ENCODE results near the gene PIK3R6. TPM values are rescaled to one million over a fixed set of nuclear protein-coding genes. Genes with fewer than 3 reads are reported as not detected.

Gene PIK3R6
- total and polyA plus RNA-seq, 7 experiments from 2014 or later = 0.06 to 11.3 (median 0.43) TPM

DNA sequence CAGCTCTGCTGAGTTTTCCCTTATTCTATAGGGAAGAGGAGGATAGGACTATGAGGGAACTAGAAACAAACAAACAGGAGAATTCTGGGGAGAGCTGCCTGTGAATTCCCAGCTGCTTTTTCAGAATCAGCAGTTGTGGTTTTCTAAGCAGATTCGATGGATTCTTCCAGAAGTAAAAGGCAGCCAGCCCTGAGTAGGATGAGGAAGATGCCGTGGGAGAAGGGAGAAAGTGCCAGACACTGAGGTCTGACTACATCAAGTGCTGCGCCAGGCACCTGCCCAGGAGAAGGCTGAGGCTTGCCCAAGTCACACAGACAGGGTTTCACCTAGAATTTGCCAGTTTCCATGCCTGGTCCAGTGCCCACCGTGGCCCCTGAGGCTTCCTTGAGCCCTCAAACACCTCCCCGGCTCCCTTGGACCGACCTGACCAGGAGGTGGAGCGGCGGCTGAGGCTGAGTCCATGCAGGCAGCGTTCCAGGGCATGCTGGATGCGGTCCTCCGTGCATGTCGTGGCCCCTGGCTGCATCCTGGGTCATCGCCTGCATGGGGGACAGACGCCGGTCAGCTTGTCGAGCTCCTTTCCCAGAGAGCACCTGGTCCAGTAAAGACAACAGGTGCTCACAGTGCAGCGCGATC lies 43.6 kb upstream of the PIK3R6 start:
- H3K36me3 Mint-ChIP-seq = peaks cover 12 to 43% (median 18%) of the 10 kb centered on the region in 5 donors
- H3K9me3 Mint-ChIP-seq = peaks cover 0 to 3% (median 0%) of the 10 kb centered on the region in 11 donors
- ChIA-PET CTCF (interaction anchor here (1.1 kb wide), 1 partner anchor 21 kb away, joined by 3 read pairs; no protein-coding TSS in a partner anchor), POLR2A (interaction anchor here (1.3 to 1.5 kb wide), 2 partner anchors 19 to 31 kb away, joined by 3 to 4 read pairs; no protein-coding TSS in a partner anchor)
- Histone ChIP-seq H3K4me1 (ENCODE audit: control insufficient read depth in 2 of 2, insufficient read depth in 2 of 2, low read length in 2 of 2) (no peaks in the 10 kb centered on the region), H3K9me3 (ENCODE audit: control insufficient read depth in 2 of 3, low read length in 3 of 3) (no peaks in the 10 kb centered on the region), H3K36me3 (ENCODE audit: control insufficient read depth in 2 of 3, insufficient read depth in 3 of 3, low read length in 3 of 3) (peaks cover 0 to 78% (median 22%) of the 10 kb centered on the region in 3 experiments), H3K4me3 (ENCODE audit: low read length) (no peak overlapping the region), H3K27ac (ENCODE audit: low read depth, low read length) (no peak overlapping the region), H3K27me3 (ENCODE audit: control insufficient read depth in 2 of 2, insufficient read depth in 2 of 2, low read length in 2 of 2) (no peaks in the 10 kb centered on the region)
- peak overlapping the region in 6 of 9 donors; percentile 16 to 62 (median 30) for H3K27ac Mint-ChIP-seq
- DNase-seq (no peak), ATAC-seq (no peak)
- intact Hi-C loops (cut with micrococcal nuclease) = no loop called here
- no peak overlapping the region for H3K4me3 Mint-ChIP-seq
- H3K27me3 Mint-ChIP-seq = no peaks in the 10 kb centered on the region
- H3K4me1 Mint-ChIP-seq = peaks cover 7 to 32% (median 15%) of the 10 kb centered on the region in 7 donors

DNA sequence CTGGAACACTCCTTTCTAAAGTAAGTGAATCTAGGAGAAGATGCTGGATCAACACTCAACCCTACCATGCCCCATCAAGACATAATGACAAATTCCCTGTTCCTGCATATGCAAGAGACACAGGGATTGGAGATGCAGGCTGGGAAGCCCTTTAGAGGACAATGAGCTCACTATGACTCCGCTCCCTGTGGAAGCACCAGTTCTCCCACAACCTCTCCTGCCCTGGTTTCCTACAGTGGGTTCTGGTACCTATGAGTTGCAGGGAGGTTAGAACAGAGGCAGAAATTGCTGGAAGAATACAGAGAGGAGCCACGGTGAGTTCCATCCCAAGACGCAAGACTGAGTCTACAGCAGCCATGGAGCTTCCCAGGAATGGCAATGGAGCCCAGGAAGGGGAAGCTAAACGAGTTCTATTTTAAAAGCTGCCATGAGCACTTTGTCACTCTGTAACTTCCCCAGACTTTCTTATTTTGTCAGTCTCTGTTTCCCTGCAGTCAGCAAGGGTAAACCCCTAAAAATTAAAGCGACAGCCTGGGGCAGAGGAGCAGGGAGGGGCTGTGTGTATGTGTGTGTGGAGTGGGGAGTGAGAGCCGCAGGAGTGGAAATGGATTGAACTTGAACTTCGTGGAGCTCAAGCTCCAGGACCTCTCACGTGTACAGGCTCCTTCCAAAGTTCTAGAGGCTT lies 42.3 kb upstream of the PIK3R6 start:
- Mint-ChIP-seq H3K36me3 (peaks cover 17 to 50% (median 27%) of the 10 kb centered on the region in 5 donors), H3K9me3 (peaks cover 0 to 3% (median 0%) of the 10 kb centered on the region in 11 donors), H3K27ac (peak overlapping the region in 1 of 9 donors; percentile 28), H3K4me1 (peaks cover 8 to 29% (median 15%) of the 10 kb centered on the region in 7 donors), H3K4me3 (no peak overlapping the region), H3K27me3 (no peaks in the 10 kb centered on the region)
- Histone ChIP-seq H3K27ac (ENCODE audit: low read depth, low read length) (no peak overlapping the region), H3K27me3 (ENCODE audit: control insufficient read depth in 2 of 2, insufficient read depth in 2 of 2, low read length in 2 of 2) (no peaks in the 10 kb centered on the region), H3K4me1 (ENCODE audit: control insufficient read depth in 2 of 2, insufficient read depth in 2 of 2, low read length in 2 of 2) (no peaks in the 10 kb centered on the region), H3K36me3 (ENCODE audit: control insufficient read depth in 2 of 3, insufficient read depth in 3 of 3, low read length in 3 of 3) (peaks cover 3 to 89% (median 31%) of the 10 kb centered on the region in 3 experiments), H3K4me3 (ENCODE audit: low read length) (no peak overlapping the region), H3K9me3 (ENCODE audit: control insufficient read depth in 2 of 3, low read length in 3 of 3) (no peaks in the 10 kb centered on the region)
- ATAC-seq (no peak), DNase-seq (no peak)
- intact Hi-C loops (cut with micrococcal nuclease) = no loop called here
- POLR2A ChIA-PET = interaction anchor here (0.6 to 1.5 kb wide), 3 partner anchors 8 to 32 kb away, joined by 3 to 4 read pairs (median 3); no protein-coding TSS in a partner anchor
- CTCF ChIA-PET = interaction anchor here (0.8 kb wide), 1 partner anchor 76 kb away, joined by 3 read pairs; no protein-coding TSS in a partner anchor

DNA sequence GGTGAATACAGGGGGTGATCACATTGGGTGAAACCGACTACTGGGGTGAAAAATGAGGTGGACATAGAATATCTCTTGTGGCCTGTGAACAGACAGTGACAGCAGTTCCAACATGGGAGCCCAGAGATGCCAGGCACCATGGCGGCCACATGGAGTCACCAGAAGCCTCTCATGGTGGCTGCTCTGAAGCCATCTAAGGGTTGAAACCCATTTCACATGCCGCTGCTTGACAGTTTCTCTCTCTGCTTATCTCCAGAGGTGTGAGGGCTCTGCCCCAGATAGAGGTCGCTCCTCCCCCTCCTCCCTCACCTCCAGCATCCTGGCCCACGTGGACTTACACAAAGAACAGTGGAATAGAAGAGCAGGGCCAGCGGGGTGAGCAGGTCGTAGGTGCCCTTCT lies 37.9 kb upstream of the PIK3R6 start:
- H3K36me3 Mint-ChIP-seq = peaks cover 15 to 56% (median 46%) of the 10 kb centered on the region in 5 donors
- ChIA-PET POLR2A (no interaction called here), CTCF (no interaction called here)
- DNase-seq (no peak), ATAC-seq (peak; percentile 44)
- Histone ChIP-seq H3K27me3 (ENCODE audit: control insufficient read depth in 2 of 2, insufficient read depth in 2 of 2, low read length in 2 of 2) (no peaks in the 10 kb centered on the region), H3K4me3 (ENCODE audit: low read length) (no peak overlapping the region), H3K4me1 (ENCODE audit: control insufficient read depth in 2 of 2, insufficient read depth in 2 of 2, low read length in 2 of 2) (peaks cover 4 to 16% of the 10 kb centered on the region in 2 donors), H3K36me3 (ENCODE audit: control insufficient read depth in 2 of 3, insufficient read depth in 3 of 3, low read length in 3 of 3) (peaks cover 14 to 61% (median 45%) of the 10 kb centered on the region in 3 experiments), H3K9me3 (ENCODE audit: control insufficient read depth in 2 of 3, low read length in 3 of 3) (no peaks in the 10 kb centered on the region), H3K27ac (ENCODE audit: low read depth, low read length) (no peak overlapping the region)
- intact Hi-C loops (cut with micrococcal nuclease) = no loop called here
- H3K27me3 Mint-ChIP-seq = no peaks in the 10 kb centered on the region
- no peak overlapping the region for H3K4me3 Mint-ChIP-seq
- no peaks in the 10 kb centered on the region for H3K9me3 Mint-ChIP-seq
- H3K4me1 Mint-ChIP-seq = peaks cover 13 to 36% (median 24%) of the 10 kb centered on the region in 7 donors
- peak overlapping the region in 6 of 9 donors; percentile 28 to 78 (median 52) for H3K27ac Mint-ChIP-seq

DNA sequence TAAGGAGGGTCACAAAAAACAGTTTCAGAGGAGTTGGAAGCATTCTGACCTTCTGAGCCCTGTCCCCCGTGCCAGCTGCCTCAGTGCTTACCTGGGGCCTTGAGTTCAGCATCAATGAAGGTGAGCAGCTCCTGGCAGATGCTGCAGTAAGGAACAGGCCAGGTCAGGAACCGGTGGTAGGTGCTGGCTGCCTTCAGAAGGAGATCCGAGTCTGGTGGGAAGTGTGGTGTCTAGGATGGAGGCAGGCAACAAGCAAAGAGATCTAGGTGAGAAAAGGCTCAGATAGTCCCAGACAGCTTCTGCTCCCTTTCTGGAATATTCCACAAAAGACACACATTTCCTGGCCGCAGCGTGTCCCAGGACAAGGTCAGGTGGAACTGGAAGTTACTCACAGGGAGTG lies 37.2 kb upstream of the PIK3R6 start:
- DNase-seq (peak in 1 of 9 donors; percentile 3), ATAC-seq (no peak)
- peaks cover 15 to 60% (median 47%) of the 10 kb centered on the region in 5 donors for H3K36me3 Mint-ChIP-seq
- H3K4me1 Mint-ChIP-seq = peaks cover 19 to 42% (median 30%) of the 10 kb centered on the region in 7 donors
- peak overlapping the region in 1 of 10 donors; percentile 36 for H3K4me3 Mint-ChIP-seq
- H3K27me3 ChIP-seq (ENCODE audit: control insufficient read depth in 2 of 2, insufficient read depth in 2 of 2, low read length in 2 of 2) = no peaks in the 10 kb centered on the region
- intact Hi-C loops (cut with micrococcal nuclease) = no loop called here
- no peaks in the 10 kb centered on the region for H3K9me3 Mint-ChIP-seq
- no peak overlapping the region for H3K4me3 ChIP-seq (ENCODE audit: low read length)
- POLR2A ChIA-PET = no interaction called here
- H3K27me3 Mint-ChIP-seq = no peaks in the 10 kb centered on the region
- no peak overlapping the region for H3K27ac ChIP-seq (ENCODE audit: low read depth, low read length)
- H3K36me3 ChIP-seq (ENCODE audit: control insufficient read depth in 2 of 3, insufficient read depth in 3 of 3, low read length in 3 of 3) = peaks cover 14 to 55% (median 46%) of the 10 kb centered on the region in 3 experiments
- CTCF ChIA-PET = no interaction called here
- peak overlapping the region in 6 of 9 donors; percentile 20 to 78 (median 37) for H3K27ac Mint-ChIP-seq
- peaks cover 11 to 23% of the 10 kb centered on the region in 2 donors for H3K4me1 ChIP-seq (ENCODE audit: control insufficient read depth in 2 of 2, insufficient read depth in 2 of 2, low read length in 2 of 2)
- H3K9me3 ChIP-seq (ENCODE audit: control insufficient read depth in 2 of 3, low read length in 3 of 3) = no peaks in the 10 kb centered on the region

DNA sequence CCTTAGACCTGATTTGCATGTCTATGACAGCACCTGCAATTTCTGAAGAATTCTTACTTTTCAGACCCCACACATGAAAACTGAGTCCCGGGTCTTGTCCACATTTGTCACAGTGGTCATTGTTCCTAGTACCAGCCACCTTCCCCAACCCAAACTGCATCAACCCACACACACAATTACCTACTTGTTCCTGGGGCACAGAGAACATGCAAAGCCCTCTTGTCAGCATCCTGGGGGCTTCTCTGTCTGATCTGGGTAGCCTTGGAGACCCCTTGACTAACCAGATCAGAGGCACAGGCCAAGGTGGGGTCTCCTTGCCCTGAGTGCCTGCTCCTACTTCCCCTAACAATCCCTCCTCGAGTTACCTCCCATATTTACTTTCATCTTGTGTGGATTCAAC lies 36.7 kb upstream of the PIK3R6 start:
- H3K27me3 Mint-ChIP-seq = no peaks in the 10 kb centered on the region
- Histone ChIP-seq H3K4me1 (ENCODE audit: control insufficient read depth in 2 of 2, insufficient read depth in 2 of 2, low read length in 2 of 2) (peaks cover 16 to 27% of the 10 kb centered on the region in 2 donors), H3K27ac (ENCODE audit: low read depth, low read length) (peak overlapping the region; percentile 9), H3K27me3 (ENCODE audit: control insufficient read depth in 2 of 2, insufficient read depth in 2 of 2, low read length in 2 of 2) (no peaks in the 10 kb centered on the region), H3K9me3 (ENCODE audit: control insufficient read depth in 2 of 3, low read length in 3 of 3) (no peaks in the 10 kb centered on the region), H3K36me3 (ENCODE audit: control insufficient read depth in 2 of 3, insufficient read depth in 3 of 3, low read length in 3 of 3) (peaks cover 14 to 51% (median 46%) of the 10 kb centered on the region in 3 experiments), H3K4me3 (ENCODE audit: low read length) (no peak overlapping the region)
- H3K27ac Mint-ChIP-seq = peak overlapping the region in 7 of 9 donors; percentile 20 to 78 (median 34)
- H3K4me3 Mint-ChIP-seq = no peak overlapping the region
- CTCF ChIA-PET = no interaction called here
- intact Hi-C loops (cut with micrococcal nuclease) = no loop called here
- H3K9me3 Mint-ChIP-seq = peaks cover 0 to under 1% (median 0%) of the 10 kb centered on the region in 11 donors
- POLR2A ChIA-PET = interaction anchor here (0.9 kb wide), 1 partner anchor 50 kb away, joined by 4 read pairs; no protein-coding TSS in a partner anchor
- ATAC-seq = no peak
- H3K36me3 Mint-ChIP-seq = peaks cover 15 to 57% (median 47%) of the 10 kb centered on the region in 5 donors
- H3K4me1 Mint-ChIP-seq = peaks cover 23 to 45% (median 33%) of the 10 kb centered on the region in 7 donors
- DNase-seq = peak in 1 of 9 donors; percentile 13

Measured in naive thymus-derived CD4-positive, alpha-beta T cell (primary cell).